H1 (cell line): ENCODE measurements around the gene C1orf210. TPM values are rescaled to one million over a fixed set of nuclear protein-coding genes. Genes with fewer than 3 reads are reported as not detected.

Experiments
- CTCF ChIA-PET: fragments of 300-600 bp; sonication (Branson Sonifier 250); formaldehyde crosslinking; loops from one replicate; lab custom pipeline; 2021; ENCODE audit not compliant: partially characterized antibody; lab: Charles Lee
- POLR2A ChIA-PET: fragments of 300-600 bp; sonication (Branson Sonifier 250); formaldehyde crosslinking; loops from one replicate; lab custom pipeline; 2021; ENCODE audit warnings: inconsistent platforms; ENCODE audit not compliant: partially characterized antibody; lab: Charles Lee
- DNase-seq, 2 experiments: peaks; one replicate each; pipeline versions ENCODE4 v3.0.0 to v3.0.0-alpha.2; 2010 to 2022; ENCODE audit warnings: low spot score in 2 of 2, low read depth in 1 of 2, mixed read lengths in 1 of 2
- FAIRE-seq: peaks from 2 replicates; lab custom pipeline; 2011; peaks lifted over from hg19 to GRCh38; lab: Jason Lieb, UNC
- H2AFZ ChIP-seq: 2 replicates; pipeline ENCODE4 v1.8.1; 2012; ENCODE audit warnings: low read length, inconsistent platforms
- H2AK5ac ChIP-seq: 2 replicates; pipeline ENCODE4 v1.6.1; 2013; ENCODE audit warnings: low read depth, low read length
- H2BK120ac ChIP-seq: replicated peaks from 2 replicates; pipeline ENCODE3; 2013; ENCODE audit warnings: low read depth, low read length, inconsistent platforms
- H2BK12ac ChIP-seq: 2 replicates; pipeline ENCODE4 v1.6.1; 2013; ENCODE audit warnings: low read depth, low read length
- H2BK15ac ChIP-seq: 2 replicates; pipeline ENCODE4 v1.6.1; 2013; ENCODE audit warnings: low read length
- H2BK20ac ChIP-seq: 2 replicates; pipeline ENCODE4 v1.6.1; 2013; ENCODE audit warnings: low read length
- H2BK5ac ChIP-seq: 2 replicates; pipeline ENCODE4 v1.6.1; 2013; ENCODE audit warnings: low read depth, low read length
- H3K14ac ChIP-seq: 2 replicates; pipeline ENCODE4 v1.6.1; 2013; ENCODE audit warnings: inconsistent platforms; ENCODE audit not compliant: insufficient read length
- H3K18ac ChIP-seq: 2 replicates; pipeline ENCODE4 v1.6.1; 2013; ENCODE audit warnings: low read length; ENCODE audit errors: extremely low read depth
- H3K23ac ChIP-seq: 2 replicates; pipeline ENCODE4 v1.6.1; 2013; ENCODE audit warnings: inconsistent platforms; ENCODE audit not compliant: insufficient read length
- H3K23me2 ChIP-seq: 2 replicates; pipeline ENCODE4 v1.6.1; 2013; ENCODE audit warnings: low read depth, low read length
- H3K27ac ChIP-seq: 2 replicates; pipeline ENCODE4 v1.6.1; 2011; ENCODE audit warnings: low read depth, low read length, inconsistent platforms
- H3K27me3 ChIP-seq, 4 experiments: replicated peaks in 1 of 4; 1 replicate in 1 of 4; 2 replicates in 3 of 4; pipeline versions ENCODE4 v1.6.1 to v1.8.1; 2011 to 2013; ENCODE audit warnings: low read length in 3 of 4, mild to moderate bottlenecking in 3 of 4, inconsistent platforms in 2 of 4, mixed read lengths in 2 of 4, moderate library complexity in 1 of 4; ENCODE audit not compliant: control insufficient read depth in 3 of 4, insufficient read depth in 3 of 4; ENCODE audit errors: extremely low read depth in 1 of 4
- H3K36me3 ChIP-seq, 4 experiments: 2 replicates each; pipeline versions ENCODE4 v1.6.1 to v1.8.1; 2011 to 2013; ENCODE audit warnings: mild to moderate bottlenecking in 4 of 4, low read length in 3 of 4, moderate library complexity in 2 of 4, control low read depth in 1 of 4, inconsistent platforms in 1 of 4; ENCODE audit not compliant: insufficient read depth in 4 of 4, control insufficient read depth in 2 of 4
- H3K4ac ChIP-seq: replicated peaks from 2 replicates; pipeline ENCODE3; 2013; ENCODE audit warnings: low read length, low read depth, mixed read lengths, inconsistent platforms; ENCODE audit not compliant: insufficient read length
- H3K4me1 ChIP-seq, 4 experiments: replicated peaks in 1 of 4; 1 replicate in 1 of 4; 2 replicates in 3 of 4; pipeline versions ENCODE4 v1.6.1 to v1.8.1; 2011 to 2013; ENCODE audit warnings: low read length in 3 of 4, inconsistent platforms in 2 of 4, mixed read lengths in 1 of 4; ENCODE audit not compliant: insufficient read depth in 4 of 4, control insufficient read depth in 3 of 4
- H3K4me2 ChIP-seq, 2 experiments: 2 replicates each; pipeline versions ENCODE4 v1.6.1 to v1.8.1; 2011 to 2013; ENCODE audit warnings: low read depth in 2 of 2, low read length in 2 of 2, control low read depth in 1 of 2, inconsistent platforms in 1 of 2, mild to moderate bottlenecking in 1 of 2; ENCODE audit not compliant: insufficient read depth in 1 of 2
- H3K4me3 ChIP-seq, 4 experiments: fragments of 200-600, 300-600 bp in 1 of 4; sonication (generic), shearing (Covaris generic), sonication (Bioruptor Twin) in 1 of 4; 2 replicates each; pipeline versions ENCODE4 v1.5.1 to v1.8.1; 2011 to 2016; ENCODE audit warnings: low read length in 4 of 4, low read depth in 3 of 4, control low read depth in 2 of 4, inconsistent platforms in 2 of 4, mild to moderate bottlenecking in 2 of 4, mixed read lengths in 1 of 4, moderate library complexity in 1 of 4; ENCODE audit not compliant: insufficient read depth in 2 of 4; ENCODE audit errors: extremely low read depth in 1 of 4
- H3K56ac ChIP-seq: replicated peaks from 2 replicates; pipeline ENCODE3; 2013; ENCODE audit warnings: low read depth, mild to moderate bottlenecking, mixed read lengths, low read length, inconsistent platforms; ENCODE audit not compliant: insufficient read length
- H3K79me1 ChIP-seq: 2 replicates; pipeline ENCODE4 v1.6.1; 2013; ENCODE audit warnings: low read depth, low read length, control low read depth
- H3K79me2 ChIP-seq, 2 experiments: 2 replicates each; pipeline versions ENCODE4 v1.6.1 to v1.8.1; 2012 to 2013; ENCODE audit warnings: low read length in 2 of 2, mild to moderate bottlenecking in 2 of 2, inconsistent platforms in 1 of 2; ENCODE audit not compliant: insufficient read depth in 2 of 2, control insufficient read depth in 1 of 2
- H3K9ac ChIP-seq, 4 experiments: replicated peaks in 1 of 4; 1 replicate in 1 of 4; 2 replicates in 3 of 4; pipeline versions ENCODE4 v1.6.1 to v1.8.1; 2011 to 2013; ENCODE audit warnings: low read depth in 3 of 4, low read length in 3 of 4, control low read depth in 2 of 4, mild to moderate bottlenecking in 2 of 4, moderate library complexity in 2 of 4, inconsistent platforms in 1 of 4; ENCODE audit errors: extremely low read depth in 1 of 4
- H3K9me3 ChIP-seq, 2 experiments: 2 replicates each; pipeline versions ENCODE4 v1.6.1 to v1.8.1; 2012 to 2013; ENCODE audit warnings: mild to moderate bottlenecking in 2 of 2, moderate library complexity in 2 of 2, control low read depth in 1 of 2, inconsistent platforms in 1 of 2, low read depth in 1 of 2, low read length in 1 of 2, mixed read lengths in 1 of 2; ENCODE audit not compliant: insufficient read depth in 2 of 2
- H4K20me1 ChIP-seq, 2 experiments: replicated peaks in 1 of 2; 2 replicates each; pipeline versions ENCODE3 to v1.8.1; 2011 to 2013; ENCODE audit warnings: inconsistent platforms in 2 of 2, low read length in 2 of 2, mild to moderate bottlenecking in 1 of 2; ENCODE audit not compliant: insufficient read depth in 2 of 2, control insufficient read depth in 1 of 2
- H4K5ac ChIP-seq: 2 replicates; pipeline ENCODE4 v1.6.1; 2013; ENCODE audit warnings: low read length, low read depth, mixed read lengths, inconsistent platforms; ENCODE audit not compliant: insufficient read length
- H4K8ac ChIP-seq: 2 replicates; pipeline ENCODE4 v1.8.0; 2013; ENCODE audit warnings: mild to moderate bottlenecking, moderate library complexity, low read length, inconsistent platforms; ENCODE audit not compliant: insufficient read depth; ENCODE audit errors: extremely low read depth
- H4K91ac ChIP-seq: replicated peaks from 2 replicates; pipeline ENCODE3; 2013; ENCODE audit warnings: low read length, mixed read lengths, inconsistent platforms; ENCODE audit not compliant: insufficient read length
- ATF2 ChIP-seq: IDR thresholded peaks from 2 replicates; pipeline ENCODE4 v1.6.1; 2012; ENCODE audit warnings: low read length, inconsistent platforms
- CBX5 ChIP-seq: fragments of 300-800, 300-1000 bp; sonication (generic); IDR thresholded peaks from 2 replicates; pipeline ENCODE4 v1.7.1; 2016; ENCODE audit warnings: antibody characterized with exemption, low read length, low read depth
- CTCF ChIP-seq, 3 experiments: IDR thresholded peaks; 1 replicate in 2 of 3; 2 replicates in 1 of 3; pipeline versions ENCODE4 v1.5.1 to v1.6.1; 2011; ENCODE audit warnings: low read length in 3 of 3, mild to moderate bottlenecking in 3 of 3, inconsistent platforms in 2 of 3, low read depth in 1 of 3, moderate library complexity in 1 of 3; ENCODE audit not compliant: insufficient read depth in 1 of 3; ENCODE audit errors: control extremely low read depth in 1 of 3
- FOSL1 ChIP-seq: IDR thresholded peaks from 2 replicates; pipeline ENCODE4 v1.6.1; 2011; ENCODE audit warnings: mild to moderate bottlenecking, low read depth, low read length, moderate library complexity; ENCODE audit not compliant: insufficient read depth
- GTF2F1 ChIP-seq: IDR thresholded peaks from 2 replicates; pipeline ENCODE4 v1.6.1; 2012; ENCODE audit warnings: low read depth, low read length, improper control_type of control experiment, borderline replicate concordance
- NRF1 ChIP-seq: IDR thresholded peaks from 2 replicates; pipeline ENCODE4 v1.6.1; 2011; ENCODE audit warnings: mild to moderate bottlenecking, low read depth, low read length, improper control_type of control experiment
- RBBP5 ChIP-seq: IDR thresholded peaks from 2 replicates; pipeline ENCODE4 v1.7.1; 2012; ENCODE audit warnings: low read depth, mild to moderate bottlenecking, inconsistent platforms, low read length, moderate library complexity, borderline replicate concordance
- SP2 ChIP-seq: IDR thresholded peaks from 2 replicates; pipeline ENCODE4 v1.6.1; 2012; ENCODE audit warnings: mild to moderate bottlenecking, low read length, inconsistent platforms
- TBP ChIP-seq: IDR thresholded peaks from 2 replicates; pipeline ENCODE4 v1.6.1; 2011; ENCODE audit warnings: low read depth, low read length, improper control_type of control experiment
- TCF12 ChIP-seq: IDR thresholded peaks from 2 replicates; pipeline ENCODE4 v1.6.1; 2011; ENCODE audit warnings: low read depth, mild to moderate bottlenecking, low read length
- WGBS, 2 experiments: shearing (Covaris generic) in 1 of 2; methylation state at CpG; one replicate each; pipeline versions ENCODE4 v1.1.6 to v1.1.7; 2013 to 2015; ENCODE audit warnings: low lambda C conversion rate in 2 of 2, mixed read lengths in 2 of 2, inconsistent platforms in 1 of 2, low coverage in 1 of 2, missing lambda C conversion rate in 1 of 2; ENCODE audit not compliant: insufficient replicate concordance in 2 of 2, insufficient coverage in 1 of 2, insufficient read length in 1 of 2; ENCODE audit errors: extremely low coverage in 1 of 2, missing lambda C conversion rate in 1 of 2; 5-methylcytosine and 5-hydroxymethylcytosine counted together
- polyA plus RNA-seq, 7 experiments: library from polyadenylated mRNA; depleted of rRNA in 3 of 7; stranded (reverse) in 5 of 7; unstranded in 2 of 7; fragments of >200 nt in 5 of 7; fragments of 200-250 nt in 2 of 7; gene quantifications; 1 replicate in 5 of 7; 2 replicates in 1 of 7; 4 replicates in 1 of 7; pipeline versions ENCODE4 v1.2.1 to v1.2.3, GENCODE V29; 2011 to 2013; ENCODE audit warnings: missing spikeins in 2 of 7, mixed read lengths in 2 of 7
- total RNA-seq: library from RNA; stranded (reverse); fragmentation: NEBNext Ultra II Directional; extraction: Animal tissue kit (Norgen Biotek cat#: 25700); gene quantifications from 2 replicates; pipeline ENCODE4 v1.2.1, GENCODE V29; 2021

The C1orf210 gene
- total and polyA plus RNA-seq, 2 of the 8 experiments (the other 6 are each of a cell fraction or from before 2014, with no cell fraction given) = 12.0 to 27.9 TPM

- H3K56ac ChIP-seq = no peak overlapping the region
- H2BK12ac ChIP-seq = no peak overlapping the region
- 93% methylated on average over 5 of the region's 5 CpGs; no CpG with 5 or more reads in 1 of the 2 experiments for WGBS, 2 experiments
- no peaks in the 10 kb centered on the region for H4K20me1 ChIP-seq
- H3K27ac ChIP-seq = no peak overlapping the region
- no peak overlapping the region for H4K91ac ChIP-seq
- FAIRE-seq (no peak), DNase-seq (no peak)
- H3K79me1 ChIP-seq = no peaks in the 10 kb centered on the region
- no peaks in the 10 kb centered on the region for H3K79me2 ChIP-seq
- POLR2A ChIA-PET = interaction anchor here (0.8 kb wide), 1 partner anchor 44 kb away, joined by 3 read pairs; no protein-coding TSS in a partner anchor
- no peak overlapping the region for H4K5ac ChIP-seq
- no peaks in the 10 kb centered on the region for H3K23me2 ChIP-seq
- H2BK120ac ChIP-seq = no peak overlapping the region
- H2BK15ac ChIP-seq = no peak overlapping the region
- no peak overlapping the region for H2BK5ac ChIP-seq
- H2AK5ac ChIP-seq = no peak overlapping the region
- H3K14ac ChIP-seq = no peak overlapping the region
- no peak overlapping the region for H3K4me3 ChIP-seq
- H3K27me3 ChIP-seq = no peaks in the 10 kb centered on the region; a peak in 1 of 7 replicates
- peaks cover 0 to 5% (median 0%) of the 10 kb centered on the region in 4 experiments; a peak in 1 of 7 replicates for H3K4me1 ChIP-seq
- H4K8ac ChIP-seq = no peak overlapping the region
- H3K9me3 ChIP-seq = no peaks in the 10 kb centered on the region
- H3K4me2 ChIP-seq = no peak overlapping the region
- H3K9ac ChIP-seq = no peak overlapping the region
- no peak overlapping the region for H2AFZ ChIP-seq
- no peaks in the 10 kb centered on the region for H3K36me3 ChIP-seq
- H2BK20ac ChIP-seq = no peak overlapping the region
- CTCF ChIA-PET = interaction anchor here (0.7 to 0.9 kb wide), 3 partner anchors 8 to 115 kb away, joined by 3 read pairs; no protein-coding TSS in a partner anchor
- H3K23ac ChIP-seq = no peak overlapping the region
- H3K4ac ChIP-seq = no peak overlapping the region
- H3K18ac ChIP-seq = no peak overlapping the region
- no peak for TF ChIP-seq CBX5
- TF ChIP-seq FOSL1 = no peak
- TF ChIP-seq CTCF (IDR thresholded peaks at IDR 0.05; ENCODE audit: control extremely low read depth in 1 of 3, insufficient read depth in 1 of 3, low read depth in 1 of 3, low read length in 3 of 3) = no peak
- no peak for TF ChIP-seq SP2
- TF ChIP-seq ATF2 = no peak
- no peak for TF ChIP-seq TCF12
- no peak for TF ChIP-seq TBP
- no peak for TF ChIP-seq NRF1
- no peak for TF ChIP-seq RBBP5
- no peak for TF ChIP-seq GTF2F1
Observed at GRCh38 chr1:43314233-43314632, 28.9 kb upstream of the C1orf210 start.
